Keratinocyte (primary cell): ENCODE results near the gene TPM1. TPM values are rescaled to one million over a fixed set of nuclear protein-coding genes. Genes with fewer than 3 reads are reported as not detected.

Experiments
- DNase-seq: peaks from one replicate; pipeline ENCODE4 v3.0.0-alpha.2; 2011; ENCODE audit warnings: low read depth, missing footprints, low spot score
- FAIRE-seq: peaks from 2 replicates; lab custom pipeline; 2011; peaks lifted over from hg19 to GRCh38; lab: Jason Lieb, UNC
- H2AFZ ChIP-seq: 2 replicates; pipeline ENCODE4 v1.6.0; 2012; ENCODE audit warnings: low read length, control low read depth, inconsistent platforms; ENCODE audit not compliant: control insufficient read depth
- H3K27ac ChIP-seq: 2 replicates; pipeline ENCODE4 v1.5.1; 2011; ENCODE audit warnings: low read length; ENCODE audit not compliant: control insufficient read depth, insufficient read depth
- H3K27me3 ChIP-seq: 3 replicates; pipeline ENCODE4 v1.6.0; 2011; ENCODE audit warnings: low read length; ENCODE audit not compliant: control insufficient read depth, insufficient read depth; ENCODE audit errors: extremely low read depth
- H3K36me3 ChIP-seq, 2 experiments: 2 replicates in 1 of 2; 3 replicates in 1 of 2; pipeline ENCODE4 v1.5.1; 2011; ENCODE audit warnings: low read length in 2 of 2, mild to moderate bottlenecking in 1 of 2; ENCODE audit not compliant: control insufficient read depth in 2 of 2, insufficient read depth in 2 of 2; ENCODE audit errors: extremely low read depth in 1 of 2
- H3K4me1 ChIP-seq: 3 replicates; pipeline ENCODE4 v1.5.1; 2011; ENCODE audit warnings: low read length; ENCODE audit not compliant: control insufficient read depth, insufficient read depth; ENCODE audit errors: extremely low read depth
- H3K4me2 ChIP-seq: 3 replicates; pipeline ENCODE4 v1.6.0; 2011; ENCODE audit warnings: low read depth, low read length; ENCODE audit not compliant: control insufficient read depth, insufficient read depth; ENCODE audit errors: extremely low read depth
- H3K4me3 ChIP-seq, 3 experiments: fragments of 200-600 bp in 1 of 3; sonication (generic) in 1 of 3; 2 replicates in 2 of 3; 3 replicates in 1 of 3; pipeline ENCODE4 v1.5.1; 2011 to 2016; ENCODE audit warnings: low read length in 3 of 3, mild to moderate bottlenecking in 3 of 3, control low read depth in 2 of 3, inconsistent platforms in 1 of 3, low read depth in 1 of 3, mixed read lengths in 1 of 3, mixed run types in 1 of 3, moderate library complexity in 1 of 3; ENCODE audit not compliant: control insufficient read depth in 2 of 3, insufficient read depth in 2 of 3; ENCODE audit errors: extremely low read depth in 1 of 3
- H3K79me2 ChIP-seq: 2 replicates; pipeline ENCODE4 v1.6.0; 2012; ENCODE audit warnings: low read length; ENCODE audit not compliant: control insufficient read depth, insufficient read depth
- H3K9ac ChIP-seq: 3 replicates; pipeline ENCODE4 v1.6.0; 2011; ENCODE audit warnings: low read length; ENCODE audit not compliant: control insufficient read depth, insufficient read depth; ENCODE audit errors: extremely low read depth
- H3K9me1 ChIP-seq: 3 replicates; pipeline ENCODE4 v1.6.0; 2011; ENCODE audit warnings: low read length; ENCODE audit not compliant: control insufficient read depth, insufficient read depth; ENCODE audit errors: extremely low read depth
- H3K9me3 ChIP-seq: 2 replicates; pipeline ENCODE4 v1.5.1; 2012; ENCODE audit warnings: low read depth, low read length; ENCODE audit not compliant: control insufficient read depth
- H4K20me1 ChIP-seq: 3 replicates; pipeline ENCODE4 v1.6.0; 2011; ENCODE audit warnings: low read length; ENCODE audit not compliant: control insufficient read depth, insufficient read depth; ENCODE audit errors: extremely low read depth
- EZH2 ChIP-seq: IDR thresholded peaks from one replicate; pipeline ENCODE4 v1.6.1; 2012; ENCODE audit warnings: inconsistent platforms, mild to moderate bottlenecking, low read length, moderate library complexity
- dilution Hi-C: fragments of 300-500 bp; cut with MboI; formaldehyde crosslinking; loops from one replicate; pipeline ENCODE4 v1.7.0; 2020; ENCODE audit warnings: low sequenced_read_pairs; ENCODE audit not compliant: extremely low pct_ligation_motif_present
- polyA plus RNA-seq, 5 experiments: library from polyadenylated mRNA; depleted of rRNA in 3 of 5; stranded (reverse) in 3 of 5; stranded (forward) in 1 of 5; unstranded in 1 of 5; fragments of >200 nt; gene quantifications; 1 replicate in 1 of 5; 2 replicates in 3 of 5; 3 replicates in 1 of 5; pipeline versions ENCODE4 v1.2.1 to v1.2.3, GENCODE V29; 2011 to 2012; ENCODE audit warnings: missing spikeins in 2 of 5, low read depth in 1 of 5, low replicate concordance in 1 of 5
- TF ChIP-seq, protein P1 (sequence below), 3 experiments: IDR thresholded peaks in 1 of 3; conservative IDR thresholded peaks in 1 of 3; optimal IDR thresholded peaks in 1 of 3; 2 replicates in 2 of 3; 3 replicates in 1 of 3; pipeline versions ENCODE3 to v1.5.1; 2011; ENCODE audit warnings: low read length in 3 of 3, mild to moderate bottlenecking in 3 of 3, moderate library complexity in 2 of 3, control low read depth in 1 of 3, inconsistent platforms in 1 of 3; ENCODE audit not compliant: insufficient read depth in 2 of 3; ENCODE audit errors: extremely low read depth in 1 of 3

Gene TPM1
- polyA plus RNA-seq, 1 donor (not counting 4 experiments of a cell fraction or from before 2014, with no cell fraction given) = 370 TPM

DNA sequence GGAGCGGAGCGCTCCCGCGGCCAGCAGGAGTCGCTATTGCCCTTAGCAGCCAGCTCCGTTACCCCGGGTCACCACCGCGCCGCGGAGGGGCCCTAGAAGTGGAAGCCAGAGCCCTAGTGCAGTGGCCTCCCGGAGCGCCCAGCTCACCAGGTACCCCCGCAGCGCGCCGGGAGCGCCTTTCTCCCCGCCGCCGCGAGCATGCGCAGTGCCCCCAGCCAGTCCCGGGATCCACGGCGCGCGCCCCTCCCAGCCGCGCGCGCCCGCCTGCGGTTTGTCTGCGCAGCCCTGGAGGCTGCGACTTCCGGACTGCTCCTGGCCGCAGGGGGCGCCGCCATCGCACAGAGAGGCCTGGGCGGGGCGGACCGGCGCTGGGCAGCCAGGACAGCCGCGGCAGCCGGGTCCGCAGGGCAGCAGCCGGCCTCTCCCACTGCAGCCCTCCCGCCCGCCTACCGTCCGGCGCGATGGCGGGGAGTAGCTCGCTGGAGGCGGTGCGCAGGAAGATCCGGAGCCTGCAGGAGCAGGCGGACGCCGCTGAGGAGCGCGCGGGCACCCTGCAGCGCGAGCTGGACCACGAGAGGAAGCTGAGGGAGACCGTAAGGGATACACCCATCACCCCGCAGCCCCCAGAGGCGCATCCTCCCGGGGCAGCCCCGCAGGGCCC lies 5.7 kb downstream of the TPM1 start:
- Histone ChIP-seq H3K9me3 (no peaks in the 10 kb centered on the region), H3K9me1 (peaks cover 1% of the 10 kb centered on the region), H2AFZ (no peak overlapping the region), H3K4me1 (peaks cover 59% of the 10 kb centered on the region), H3K36me3 (peaks cover 0 to 10% of the 10 kb centered on the region in 2 experiments), H4K20me1 (no peaks in the 10 kb centered on the region), H3K27ac (peak overlapping the region; percentile 61), H3K79me2 (peaks cover 58% of the 10 kb centered on the region), H3K4me3 (peak overlapping the region; percentile 48 to 93 (median 71)), H3K4me2 (peak overlapping the region; percentile 71), H3K9ac (peak overlapping the region; percentile 76), H3K27me3 (no peaks in the 10 kb centered on the region)
- no peak for FAIRE-seq
- TF ChIP-seq EZH2 = no peak
- TF ChIP-seq, protein P1, sequence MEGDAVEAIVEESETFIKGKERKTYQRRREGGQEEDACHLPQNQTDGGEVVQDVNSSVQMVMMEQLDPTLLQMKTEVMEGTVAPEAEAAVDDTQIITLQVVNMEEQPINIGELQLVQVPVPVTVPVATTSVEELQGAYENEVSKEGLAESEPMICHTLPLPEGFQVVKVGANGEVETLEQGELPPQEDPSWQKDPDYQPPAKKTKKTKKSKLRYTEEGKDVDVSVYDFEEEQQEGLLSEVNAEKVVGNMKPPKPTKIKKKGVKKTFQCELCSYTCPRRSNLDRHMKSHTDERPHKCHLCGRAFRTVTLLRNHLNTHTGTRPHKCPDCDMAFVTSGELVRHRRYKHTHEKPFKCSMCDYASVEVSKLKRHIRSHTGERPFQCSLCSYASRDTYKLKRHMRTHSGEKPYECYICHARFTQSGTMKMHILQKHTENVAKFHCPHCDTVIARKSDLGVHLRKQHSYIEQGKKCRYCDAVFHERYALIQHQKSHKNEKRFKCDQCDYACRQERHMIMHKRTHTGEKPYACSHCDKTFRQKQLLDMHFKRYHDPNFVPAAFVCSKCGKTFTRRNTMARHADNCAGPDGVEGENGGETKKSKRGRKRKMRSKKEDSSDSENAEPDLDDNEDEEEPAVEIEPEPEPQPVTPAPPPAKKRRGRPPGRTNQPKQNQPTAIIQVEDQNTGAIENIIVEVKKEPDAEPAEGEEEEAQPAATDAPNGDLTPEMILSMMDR (optimal IDR thresholded peaks at IDR 0.05 in 1 of 3, IDR thresholded peaks at IDR 0.05 in 1 of 3, conservative IDR thresholded peaks at IDR 0.05 in 1 of 3; ENCODE audit: extremely low read depth in 1 of 3, insufficient read depth in 2 of 3, low read length in 3 of 3) = peak; percentile 86 to 99 (median 90)
- dilution Hi-C loops = loop anchor here (25.0 kb wide), 1 partner anchor 286 kb away; no protein-coding TSS in a partner anchor
- peak; percentile 49 for DNase-seq

DNA sequence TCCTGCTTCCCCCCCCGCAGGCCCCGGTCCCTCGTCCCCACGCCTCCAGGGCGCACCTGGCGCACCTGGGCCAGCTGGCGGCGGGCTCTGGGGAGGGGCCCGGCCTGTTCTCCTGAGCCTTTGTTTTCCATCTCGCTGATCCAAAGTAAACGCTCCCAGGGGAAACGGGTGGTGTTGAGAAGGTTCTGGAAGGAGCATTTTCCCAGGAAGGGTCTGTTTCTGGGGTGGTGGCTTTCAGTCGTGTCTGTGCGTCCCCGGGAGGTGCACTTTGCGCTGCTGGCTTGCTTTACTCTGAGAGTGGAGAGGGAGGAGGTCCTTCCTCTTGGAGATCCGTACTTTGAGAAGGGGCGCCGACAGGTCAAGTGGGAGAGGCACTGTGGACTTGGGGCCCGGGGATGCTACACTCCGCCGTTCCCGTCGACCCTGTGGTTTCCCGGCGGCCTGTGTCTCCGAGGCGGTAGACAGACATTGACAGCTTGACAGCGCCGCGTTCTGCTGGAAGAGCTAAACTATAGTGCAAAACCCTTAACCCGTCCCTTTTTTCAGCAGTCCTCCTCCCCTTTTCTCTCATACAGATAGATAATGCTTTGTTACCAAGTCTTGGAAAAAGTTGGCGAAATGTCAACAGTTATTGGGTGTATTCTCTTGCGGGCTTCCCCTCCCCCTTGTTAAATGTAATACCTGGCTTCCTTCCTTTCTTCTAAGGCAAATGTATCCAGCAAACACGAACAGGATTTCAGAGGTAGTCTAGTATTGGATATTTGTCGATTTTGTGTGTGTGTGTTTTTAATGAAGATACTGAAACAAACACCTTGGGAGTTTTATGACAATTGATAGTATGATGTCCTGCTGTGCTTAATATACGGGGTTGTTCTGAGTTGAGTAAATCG lies 6.5 kb downstream of the TPM1 start:
- H4K20me1 ChIP-seq = no peaks in the 10 kb centered on the region
- H3K36me3 ChIP-seq = peaks cover 0 to 10% of the 10 kb centered on the region in 2 experiments
- FAIRE-seq = no peak
- TF ChIP-seq EZH2 = no peak
- TF ChIP-seq, protein P1 (optimal IDR thresholded peaks at IDR 0.05 in 1 of 3, IDR thresholded peaks at IDR 0.05 in 1 of 3, conservative IDR thresholded peaks at IDR 0.05 in 1 of 3; ENCODE audit: extremely low read depth in 1 of 3, insufficient read depth in 2 of 3, low read length in 3 of 3) = peak in 1 of 3 experiments; percentile 62
- H3K9me3 ChIP-seq = no peaks in the 10 kb centered on the region
- peak overlapping the region; percentile 48 to 93 (median 71) for H3K4me3 ChIP-seq
- peaks cover 58% of the 10 kb centered on the region for H3K4me1 ChIP-seq
- peak overlapping the region; percentile 24 for H2AFZ ChIP-seq
- H3K27me3 ChIP-seq = no peaks in the 10 kb centered on the region
- DNase-seq = no peak
- H3K4me2 ChIP-seq = peak overlapping the region; percentile 71
- dilution Hi-C loops = loop anchor here (25.0 kb wide), 1 partner anchor 287 kb away; no protein-coding TSS in a partner anchor
- H3K27ac ChIP-seq = peak overlapping the region; percentile 61
- H3K9me1 ChIP-seq = peaks cover 3% of the 10 kb centered on the region
- H3K9ac ChIP-seq = peak overlapping the region; percentile 76
- peaks cover 52% of the 10 kb centered on the region for H3K79me2 ChIP-seq
